Adrenal gland (tissue), 5 donors: ENCODE data around the gene SELENOM.

Experiments
- CTCF ChIP-seq, 6 experiments: fragments of 450-650 bp in 4 of 6; fragments of 200-600 bp in 2 of 6; sonication (generic) in 1 of 6; IDR thresholded peaks; 1 replicate in 5 of 6; 2 replicates in 1 of 6; pipeline versions ENCODE4 v1.5.1 to v1.8.0; 2016 to 2021; ENCODE audit warnings: antibody characterized with exemption in 6 of 6, mild to moderate bottlenecking in 2 of 6, moderate library complexity in 1 of 6
- POLR2A ChIP-seq, 2 donors: fragments of 450-650 bp; IDR thresholded peaks; one replicate each; pipeline ENCODE4 v1.6.1; 2017; ENCODE audit warnings: antibody characterized with exemption in 2 of 2, mild to moderate bottlenecking in 2 of 2, moderate library complexity in 1 of 2
- donor health status: DM: no; HTN: no; CAD: no.

GRCh38 chr22:31085493-31085824 is 21.9 kb downstream of the SELENOM start:
- TF ChIP-seq CTCF (IDR thresholded peaks at IDR 0.05) (no peak), POLR2A (IDR thresholded peaks at IDR 0.05) (no peak)
